HCT116 (cell line): ENCODE data around the gene PDCD2L. TPM values are rescaled to one million over a fixed set of nuclear protein-coding genes. Genes with fewer than 3 reads are reported as not detected.

ENCODE experiments used
- ATAC-seq: fragments of 200-7000 bp; cut with Tn5 transposase; 2 replicates; pipeline ENCODE4 v1.9.1; 2020; ENCODE audit warnings: mild to moderate bottlenecking, moderate library complexity
- BruUV-seq: library from RNA; stranded (reverse); fragments of 400-500 nt; replicated peaks from 2 replicates; lab custom pipeline; 2021; lab: Mats Ljungman, UMichigan
- CTCF ChIA-PET: fragments of 300-600 bp; sonication (Branson Sonifier 250); formaldehyde crosslinking; loops from one replicate; lab custom pipeline; 2021; ENCODE audit warnings: antibody characterized with exemption; lab: Charles Lee
- POLR2A ChIA-PET: fragments of 300-600, 350-600 bp; sonication (Branson Sonifier 250); formaldehyde crosslinking; loops from one replicate; lab custom pipeline; 2021; ENCODE audit warnings: antibody characterized with exemption; lab: Charles Lee
- RAD21 ChIA-PET, 2 experiments: fragments of 300-600 bp; sonication (Branson Sonifier 250); formaldehyde crosslinking; loops; one replicate each; lab custom pipeline; 2023; ENCODE audit warnings: low total read pairs in 2 of 2; ENCODE audit not compliant: uncharacterized antibody in 2 of 2, unreplicated experiment in 2 of 2, low non-redundant PET in 1 of 2; lab: Charles Lee
- DNase-seq: peaks from one replicate; pipeline ENCODE4 v3.0.0-alpha.2; 2010; ENCODE audit warnings: low read depth, low spot score
- H2AFZ ChIP-seq: fragments of 200-600 bp; shearing (Covaris generic), sonication (generic); 2 replicates; pipeline ENCODE4 v1.6.1; 2017; ENCODE audit warnings: low read depth, mixed run types, mixed read lengths, antibody characterized with exemption, low read length; ENCODE audit not compliant: poor library complexity, severe bottlenecking
- H3K27ac ChIP-seq: 2 replicates; pipeline ENCODE4 v1.5.1; 2012; ENCODE audit warnings: low read depth, low read length
- H3K27me3 ChIP-seq: fragments of 200-600 bp; sonication (generic); 2 replicates; pipeline ENCODE4 v1.6.1; 2016; ENCODE audit warnings: mixed run types, low read length, mixed read lengths; ENCODE audit not compliant: insufficient read depth
- H3K36me3 ChIP-seq, 2 experiments: fragments of 200-500 bp in 1 of 2; fragments of 200-600 bp in 1 of 2; sonication (Bioruptor generic) in 1 of 2; sonication (generic) in 1 of 2; 2 replicates each; pipeline versions ENCODE4 v1.5.1 to v1.6.1; 2014 to 2016; ENCODE audit warnings: low read length in 2 of 2, inconsistent platforms in 1 of 2, mixed read lengths in 1 of 2, mixed run types in 1 of 2; ENCODE audit not compliant: insufficient read depth in 2 of 2, control insufficient read depth in 1 of 2
- H3K4me1 ChIP-seq, 2 experiments: fragments of 200-600 bp in 1 of 2; sonication (generic) in 1 of 2; 2 replicates each; pipeline versions ENCODE4 v1.5.1 to v1.6.1; 2012 to 2017; ENCODE audit warnings: low read length in 2 of 2, inconsistent platforms in 1 of 2, mild to moderate bottlenecking in 1 of 2, mixed read lengths in 1 of 2, mixed run types in 1 of 2, moderate library complexity in 1 of 2; ENCODE audit not compliant: insufficient read depth in 2 of 2, control insufficient read depth in 1 of 2
- H3K4me2 ChIP-seq: fragments of 200-600 bp; sonication (generic); 2 replicates; pipeline ENCODE4 v1.6.1; 2017; ENCODE audit warnings: mixed run types, low read length, mixed read lengths
- H3K4me3 ChIP-seq, 2 experiments: fragments of 200-600 bp in 1 of 2; sonication (generic) in 1 of 2; replicated peaks in 1 of 2; 2 replicates each; pipeline ENCODE4 v1.5.1; 2011 to 2016; ENCODE audit warnings: low read length in 2 of 2, control low read depth in 1 of 2, low read depth in 1 of 2, mild to moderate bottlenecking in 1 of 2, mixed read lengths in 1 of 2, mixed run types in 1 of 2
- H3K79me2 ChIP-seq: fragments of 200-600 bp; sonication (generic); 2 replicates; pipeline ENCODE4 v1.6.1; 2017; ENCODE audit warnings: mild to moderate bottlenecking, mixed run types, low read length, moderate library complexity, mixed read lengths; ENCODE audit not compliant: insufficient read depth
- H3K9ac ChIP-seq: fragments of 200-600 bp; sonication (generic); 2 replicates; pipeline ENCODE4 v1.6.1; 2016; ENCODE audit warnings: low read length, mixed read lengths
- H3K9me2 ChIP-seq: fragments of 200-600 bp; sonication (generic), shearing (Covaris generic); 2 replicates; pipeline ENCODE4 v1.6.1; 2017; ENCODE audit warnings: mixed run types, mild to moderate bottlenecking, moderate library complexity; ENCODE audit not compliant: insufficient read depth
- H3K9me3 ChIP-seq, 2 experiments: fragments of 200-500 bp in 1 of 2; fragments of 200-600 bp in 1 of 2; sonication (Bioruptor generic) in 1 of 2; sonication (generic) in 1 of 2; 2 replicates each; pipeline ENCODE4 v1.6.1; 2014 to 2017; ENCODE audit warnings: low read length in 2 of 2, mixed read lengths in 2 of 2, inconsistent platforms in 1 of 2, low read depth in 1 of 2, mild to moderate bottlenecking in 1 of 2, mixed run types in 1 of 2, moderate library complexity in 1 of 2; ENCODE audit not compliant: control insufficient read depth in 1 of 2, insufficient read depth in 1 of 2
- H4K20me1 ChIP-seq: fragments of 200-600 bp; sonication (generic), shearing (Covaris generic); 2 replicates; pipeline ENCODE4 v1.6.1; 2017; ENCODE audit warnings: mixed run types, mild to moderate bottlenecking, moderate library complexity; ENCODE audit not compliant: insufficient read depth
- ATF3 ChIP-seq: IDR thresholded peaks from 2 replicates; pipeline ENCODE4 v1.6.1; 2012
- CTCF ChIP-seq, 3 experiments: fragments of 200-600 bp in 1 of 3; sonication (generic) in 1 of 3; IDR thresholded peaks in 2 of 3; conservative IDR thresholded peaks in 1 of 3; 2 replicates each; pipeline ENCODE4 v1.5.1; 2012 to 2017; ENCODE audit warnings: low read depth in 2 of 3, low read length in 2 of 3, antibody characterized with exemption in 1 of 3, borderline replicate concordance in 1 of 3, control low read depth in 1 of 3, mild to moderate bottlenecking in 1 of 3, mixed read lengths in 1 of 3, mixed run types in 1 of 3, moderate library complexity in 1 of 3; ENCODE audit not compliant: insufficient read depth in 1 of 3
- ELF1 ChIP-seq: IDR thresholded peaks from 2 replicates; pipeline ENCODE4 v1.6.1; 2012; ENCODE audit warnings: low read depth, borderline replicate concordance
- MAX ChIP-seq: IDR thresholded peaks from 2 replicates; pipeline ENCODE4 v1.6.1; 2012
- RAD21 ChIP-seq: IDR thresholded peaks from 2 replicates; pipeline ENCODE4 v1.6.1; 2012; ENCODE audit warnings: low read depth, mild to moderate bottlenecking
- REST ChIP-seq: IDR thresholded peaks from 2 replicates; pipeline ENCODE4 v1.6.1; 2012; ENCODE audit warnings: low read depth
- TCF7L2 ChIP-seq: IDR thresholded peaks from 2 replicates; pipeline ENCODE4 v1.7.0; 2011; ENCODE audit warnings: borderline replicate concordance, inconsistent platforms; ENCODE audit not compliant: insufficient read depth, insufficient read length; ENCODE audit errors: extremely low read depth
- YY1 ChIP-seq: IDR thresholded peaks from 2 replicates; pipeline ENCODE4 v1.6.1; 2011; ENCODE audit warnings: low read length, low read depth, moderate library complexity, mild to moderate bottlenecking; ENCODE audit not compliant: insufficient replicate concordance; ENCODE audit errors: extremely low read depth
- ZFX ChIP-seq: fragments of 450-650 bp; IDR thresholded peaks from 2 replicates; pipeline ENCODE4 v1.6.1; 2017
- ZNF274 ChIP-seq: fragments of 200-500 bp; sonication (Bioruptor generic); IDR thresholded peaks from 2 replicates; pipeline ENCODE4 v1.6.1; 2014; ENCODE audit warnings: mild to moderate bottlenecking, low read depth, low read length, inconsistent platforms
- intact Hi-C: fragments of 100-400 bp; cut with micrococcal nuclease; formaldehyde crosslinking; loops from 2 replicates; pipeline ENCODE4 v1.10.0; 2022
- total RNA-seq: library from RNA; stranded (reverse); gene quantifications from one replicate; pipeline ENCODE4 v1.2.1, GENCODE V29; 2021; ENCODE audit not compliant: unreplicated experiment

The PDCD2L gene
- total RNA-seq, 1 experiment from 2014 or later: 30.0 TPM

GRCh38 chr19:34448191-34448590 is 44.0 kb downstream of the PDCD2L start:
- H3K36me3 ChIP-seq: peaks cover 77 to 82% of the 10 kb centered on the region in 2 experiments
- no peak for DNase-seq
- no peaks in the 10 kb centered on the region for H3K27me3 ChIP-seq
- no peak overlapping the region for H3K9ac ChIP-seq
- no TSS peak for BruUV-seq
- ChIA-PET CTCF (no interaction called here), RAD21 (no interaction called here), POLR2A (no interaction called here)
- H3K79me2 ChIP-seq: peaks cover 96% of the 10 kb centered on the region
- H3K4me2 ChIP-seq: no peak overlapping the region
- no peaks in the 10 kb centered on the region for H3K4me1 ChIP-seq
- no peak for ATAC-seq
- no peaks in the 10 kb centered on the region for H3K9me3 ChIP-seq
- H3K4me3 ChIP-seq: no peak overlapping the region
- H3K27ac ChIP-seq: no peak overlapping the region
- H4K20me1 ChIP-seq: peaks cover 13% of the 10 kb centered on the region; the same call in 1 of the 2 replicates
- H3K9me2 ChIP-seq: no peaks in the 10 kb centered on the region
- H2AFZ ChIP-seq: no peak overlapping the region
- no peak for TF ChIP-seq CTCF (IDR thresholded peaks at IDR 0.05 in 2 of 3, conservative IDR thresholded peaks at IDR 0.05 in 1 of 3; ENCODE audit: borderline replicate concordance in 1 of 3, insufficient read depth in 1 of 3, low read depth in 2 of 3, low read length in 2 of 3)
- intact Hi-C loops: no loop called here

- Histone ChIP-seq H3K9ac (no peak overlapping the region), H4K20me1 (peaks cover 16% of the 10 kb centered on the region; the same call in 1 of the 2 replicates), H3K79me2 (peaks cover 91% of the 10 kb centered on the region), H3K36me3 (peaks cover 70 to 72% of the 10 kb centered on the region in 2 experiments), H3K27ac (no peak overlapping the region), H3K4me3 (no peak overlapping the region), H3K4me1 (no peaks in the 10 kb centered on the region), H3K27me3 (no peaks in the 10 kb centered on the region), H3K9me3 (no peaks in the 10 kb centered on the region), H2AFZ (no peak overlapping the region), H3K9me2 (no peaks in the 10 kb centered on the region), H3K4me2 (no peak overlapping the region)
- ChIA-PET CTCF (no interaction called here), POLR2A (no interaction called here), RAD21 (no interaction called here)
- intact Hi-C loops: no loop called here
- no peak for ATAC-seq
- no peak for DNase-seq
- BruUV-seq: no TSS peak
- TF ChIP-seq MAX (no peak), ZNF274 (no peak), ELF1 (no peak), ATF3 (no peak), TCF7L2 (no peak), ZFX (no peak), CTCF (IDR thresholded peaks at IDR 0.05 in 2 of 3, conservative IDR thresholded peaks at IDR 0.05 in 1 of 3; ENCODE audit: borderline replicate concordance in 1 of 3, insufficient read depth in 1 of 3, low read depth in 2 of 3, low read length in 2 of 3) (no peak), REST (no peak), YY1 (no peak), RAD21 (no peak)
These were observed 48.5 kb downstream of the PDCD2L start for GRCh38 chr19:34452723-34453122.
